Ascending aorta (tissue), 2 donors: ENCODE measurements around the gene GDAP1L1. TPM values are rescaled to one million over a fixed set of nuclear protein-coding genes. Genes with fewer than 3 reads are reported as not detected.

Experiments
- DNase-seq, 2 donors: peaks; one replicate each; pipeline ENCODE4 v3.0.0-alpha.2; 2019; ENCODE audit warnings: low spot score in 2 of 2
- H3K27ac ChIP-seq, 2 donors: fragments of 200-600 bp; sonication (generic); one replicate each; pipeline ENCODE4 v1.5.1; 2016 to 2017; ENCODE audit warnings: mild to moderate bottlenecking in 1 of 2
- H3K27me3 ChIP-seq: fragments of 200-600 bp; sonication (generic); one replicate; pipeline ENCODE4 v1.5.1; 2017
- H3K36me3 ChIP-seq, 2 donors: fragments of 200-600 bp; sonication (generic); one replicate each; pipeline ENCODE4 v1.5.1; 2016
- H3K4me1 ChIP-seq, 2 donors: fragments of 200-600 bp; sonication (generic); one replicate each; pipeline ENCODE4 v1.5.1; 2016 to 2017; ENCODE audit warnings: mild to moderate bottlenecking in 1 of 2
- H3K4me3 ChIP-seq, 2 donors: fragments of 200-600 bp; sonication (generic); one replicate each; pipeline ENCODE4 v1.5.1; 2016 to 2017; ENCODE audit warnings: mild to moderate bottlenecking in 1 of 2
- H3K9me3 ChIP-seq, 2 donors: fragments of 200-600 bp; sonication (generic); one replicate each; pipeline ENCODE4 v1.5.1; 2016
- CTCF ChIP-seq, 3 experiments: fragments of 200-600 bp in 2 of 3; fragments of 450-650 bp in 1 of 3; sonication (generic) in 2 of 3; IDR thresholded peaks; one replicate each; pipeline ENCODE4 v1.5.1; 2016 to 2019; ENCODE audit warnings: antibody characterized with exemption in 3 of 3, mild to moderate bottlenecking in 1 of 3, moderate library complexity in 1 of 3
- intact Hi-C: fragments of 100-400 bp; cut with DNase I; formaldehyde crosslinking; loops from one replicate; pipeline ENCODE4 v1.15.1; 2023
- total RNA-seq: library from RNA; depleted of rRNA; stranded (reverse); fragments of >200 nt; gene quantifications from one replicate; pipeline ENCODE4 v1.1.0, GENCODE V29; 2016

GDAP1L1 gene
- total RNA-seq, 1 donor from 2014 or later: not detected

GRCh38 chr20:44219791-44220190 lies 27.3 kb upstream of the GDAP1L1 start:
- Histone ChIP-seq H3K27me3 (no peaks in the 10 kb centered on the region), H3K36me3 (peaks cover 0 to 8% of the 10 kb centered on the region in 2 donors), H3K4me1 (no peaks in the 10 kb centered on the region), H3K4me3 (no peak overlapping the region), H3K27ac (no peak overlapping the region), H3K9me3 (no peaks in the 10 kb centered on the region)
- intact Hi-C loops: loop anchor here (10.0 kb wide), 2 partner anchors 645 to 745 kb away; partner anchors contain the start of genes STK4 and TOMM34
- no peak for TF ChIP-seq CTCF (IDR thresholded peaks at IDR 0.05)
- no peak for DNase-seq

- no peak for DNase-seq
- Histone ChIP-seq H3K9me3 (no peaks in the 10 kb centered on the region), H3K4me1 (no peaks in the 10 kb centered on the region)
These were observed 25.6 kb upstream of the GDAP1L1 start for GRCh38 chr20:44221368-44221954.

GRCh38 chr20:44222027-44222426 lies 25.1 kb upstream of the GDAP1L1 start:
- no peak for TF ChIP-seq CTCF (IDR thresholded peaks at IDR 0.05)
- intact Hi-C loops: no loop called here

More at GRCh38 chr20:44221368-44221954, 25.6 kb upstream of the GDAP1L1 start:
- H3K27me3 ChIP-seq: no peaks in the 10 kb centered on the region
- peaks cover 0 to 9% of the 10 kb centered on the region in 2 donors for H3K36me3 ChIP-seq
- no peak overlapping the region for H3K4me3 ChIP-seq
- no peak overlapping the region for H3K27ac ChIP-seq
- intact Hi-C loops: no loop called here
- no peak for TF ChIP-seq CTCF (IDR thresholded peaks at IDR 0.05)

GRCh38 chr20:44222633-44223368 lies 24.3 kb upstream of the GDAP1L1 start:
- TF ChIP-seq CTCF (IDR thresholded peaks at IDR 0.05): no peak
- Histone ChIP-seq H3K27me3 (no peaks in the 10 kb centered on the region), H3K4me1 (no peaks in the 10 kb centered on the region), H3K27ac (no peak overlapping the region), H3K4me3 (no peak overlapping the region), H3K9me3 (no peaks in the 10 kb centered on the region), H3K36me3 (peaks cover 0 to 8% of the 10 kb centered on the region in 2 donors)
- DNase-seq: no peak
- intact Hi-C loops: no loop called here

More at GRCh38 chr20:44222027-44222426, 25.1 kb upstream of the GDAP1L1 start:
- DNase-seq: no peak
- Histone ChIP-seq H3K36me3 (peaks cover 0 to 8% of the 10 kb centered on the region in 2 donors), H3K4me3 (no peak overlapping the region), H3K4me1 (no peaks in the 10 kb centered on the region), H3K27ac (no peak overlapping the region), H3K9me3 (no peaks in the 10 kb centered on the region), H3K27me3 (no peaks in the 10 kb centered on the region)

- no peak for DNase-seq
- Histone ChIP-seq H3K4me1 (no peaks in the 10 kb centered on the region), H3K36me3 (peaks cover 0 to 8% of the 10 kb centered on the region in 2 donors), H3K27ac (no peak overlapping the region), H3K4me3 (no peak overlapping the region), H3K9me3 (no peaks in the 10 kb centered on the region), H3K27me3 (no peaks in the 10 kb centered on the region)
- intact Hi-C loops: no loop called here
- no peak for TF ChIP-seq CTCF (IDR thresholded peaks at IDR 0.05)
These were observed 23.4 kb upstream of the GDAP1L1 start for GRCh38 chr20:44223721-44224120.
